Liver (tissue), 9 donors: ENCODE data around the gene ULBP2. TPM values are rescaled to one million over a fixed set of nuclear protein-coding genes. Genes with fewer than 3 reads are reported as not detected.

Experiments used
- DNase-seq: peaks from one replicate; pipeline ENCODE4 v3.0.0-alpha.2; 2017; ENCODE audit warnings: low spot score
- H3K27ac ChIP-seq, 2 donors: one replicate each; pipeline ENCODE4 v1.7.0; 2013; ENCODE audit warnings: inconsistent platforms in 2 of 2, low read length in 2 of 2, control low read depth in 1 of 2, low read depth in 1 of 2, mild to moderate bottlenecking in 1 of 2
- H3K27me3 ChIP-seq, 4 donors: one replicate each; pipeline versions ENCODE4 v1.6.1 to v1.7.0; 2013; ENCODE audit warnings: low read length in 3 of 4, inconsistent platforms in 1 of 4, mild to moderate bottlenecking in 1 of 4, moderate library complexity in 1 of 4; ENCODE audit not compliant: control insufficient read depth in 4 of 4, insufficient read depth in 4 of 4
- H3K36me3 ChIP-seq, 4 donors: one replicate each; pipeline versions ENCODE4 v1.6.1 to v1.7.0; 2013; ENCODE audit warnings: low read length in 3 of 4, mild to moderate bottlenecking in 3 of 4, low read depth in 1 of 4, moderate library complexity in 1 of 4; ENCODE audit not compliant: control insufficient read depth in 4 of 4, insufficient read depth in 3 of 4
- H3K4me1 ChIP-seq, 4 donors: one replicate each; pipeline versions ENCODE4 v1.6.1 to v1.7.0; 2013; ENCODE audit warnings: low read length in 3 of 4, mild to moderate bottlenecking in 3 of 4, moderate library complexity in 1 of 4; ENCODE audit not compliant: control insufficient read depth in 4 of 4, insufficient read depth in 4 of 4
- H3K4me3 ChIP-seq, 3 donors: one replicate each; pipeline versions ENCODE4 v1.6.1 to v1.7.0; 2013; ENCODE audit warnings: low read length in 3 of 3, control low read depth in 1 of 3, low read depth in 1 of 3, mild to moderate bottlenecking in 1 of 3
- H3K9ac ChIP-seq, 2 donors: one replicate each; pipeline ENCODE4 v1.7.0; 2013; ENCODE audit warnings: low read length in 2 of 2, mild to moderate bottlenecking in 2 of 2, moderate library complexity in 2 of 2, control low read depth in 1 of 2, low read depth in 1 of 2
- H3K9me3 ChIP-seq, 4 donors: one replicate each; pipeline versions ENCODE4 v1.6.1 to v1.7.0; 2013; ENCODE audit warnings: low read length in 3 of 4; ENCODE audit not compliant: control insufficient read depth in 4 of 4
- EGR1 ChIP-seq, 2 donors: IDR thresholded peaks; 2 replicates each; pipeline ENCODE4 v1.6.1; 2016 to 2018; ENCODE audit warnings: antibody characterized with exemption in 2 of 2, low read depth in 2 of 2
- FOXA1 ChIP-seq: IDR thresholded peaks from 2 replicates; pipeline ENCODE4 v1.6.1; 2016; ENCODE audit warnings: antibody characterized with exemption
- FOXA2 ChIP-seq: IDR thresholded peaks from 2 replicates; pipeline ENCODE4 v1.6.1; 2016; ENCODE audit warnings: antibody characterized with exemption
- GABPA ChIP-seq, 2 donors: IDR thresholded peaks in 1 of 2; conservative IDR thresholded peaks in 1 of 2; 2 replicates each; pipeline ENCODE4 v1.6.1; 2016; ENCODE audit warnings: antibody characterized with exemption in 2 of 2, mild to moderate bottlenecking in 1 of 2, moderate library complexity in 1 of 2
- HNF4G ChIP-seq: IDR thresholded peaks from 2 replicates; pipeline ENCODE4 v1.6.1; 2016; ENCODE audit warnings: antibody characterized with exemption
- JUND ChIP-seq, 2 donors: IDR thresholded peaks; 2 replicates each; pipeline ENCODE4 v1.6.1; 2016; ENCODE audit warnings: antibody characterized with exemption in 2 of 2
- NR2F2 ChIP-seq: IDR thresholded peaks from 2 replicates; pipeline ENCODE4 v1.6.1; 2016; ENCODE audit warnings: antibody characterized with exemption
- RAD21 ChIP-seq, 2 donors: IDR thresholded peaks; 2 replicates each; pipeline ENCODE4 v1.6.1; 2016; ENCODE audit warnings: antibody characterized with exemption in 2 of 2, mild to moderate bottlenecking in 2 of 2
- RXRA ChIP-seq, 2 donors: IDR thresholded peaks; 2 replicates each; pipeline ENCODE4 v1.6.1; 2017 to 2018; ENCODE audit warnings: antibody characterized with exemption in 2 of 2, mild to moderate bottlenecking in 1 of 2
- SP1 ChIP-seq: IDR thresholded peaks from 2 replicates; pipeline ENCODE4 v1.6.1; 2018; ENCODE audit warnings: antibody characterized with exemption, mild to moderate bottlenecking
- TAF1 ChIP-seq: conservative IDR thresholded peaks from 2 replicates; pipeline ENCODE4 v1.6.1; 2016; ENCODE audit warnings: antibody characterized with exemption, mild to moderate bottlenecking
- YY1 ChIP-seq: IDR thresholded peaks from 2 replicates; pipeline ENCODE4 v1.6.1; 2016; ENCODE audit warnings: antibody characterized with exemption, mild to moderate bottlenecking
- WGBS: extraction: QIAGEN DNeasy Blood & Tissue Kit; methylation state at CpG from one replicate; pipeline ENCODE4 v1.1.7; 2013; 5-methylcytosine and 5-hydroxymethylcytosine counted together
- polyA plus RNA-seq, 2 donors: library from polyadenylated mRNA; stranded (reverse) in 1 of 2; unstranded in 1 of 2; fragments of 200-250 nt in 1 of 2; fragments of >200 nt in 1 of 2; fragmentation: Nextera tagmentation in 1 of 2; extraction: Ambion mirVana in 1 of 2; gene quantifications; one replicate each; pipeline versions ENCODE4 v1.2.1 to v1.2.3, GENCODE V29; 2013 to 2015
- total RNA-seq, 2 donors: library from RNA; depleted of rRNA; stranded (reverse); fragments of >200 nt; gene quantifications; one replicate each; pipeline ENCODE4 v1.2.3, GENCODE V29; 2014
- TF ChIP-seq, protein P1 (sequence below): IDR thresholded peaks from 2 replicates; pipeline ENCODE4 v1.6.1; 2016; ENCODE audit warnings: antibody characterized with exemption
- TF ChIP-seq, protein P2 (sequence below): fragments of 150-350 bp; IDR thresholded peaks from 2 replicates; pipeline ENCODE4 v1.5.1; 2017; ENCODE audit warnings: improper control_type of control experiment, low read depth, low read length; ENCODE audit not compliant: missing input control
- TF ChIP-seq, protein P3 (sequence below): IDR thresholded peaks from 2 replicates; pipeline ENCODE4 v1.6.1; 2016; ENCODE audit warnings: antibody characterized with exemption
- TF ChIP-seq, protein P4 (sequence below): IDR thresholded peaks from 2 replicates; pipeline ENCODE4 v1.6.1; 2016; ENCODE audit warnings: antibody characterized with exemption, mild to moderate bottlenecking
- TF ChIP-seq, protein P5 (sequence below): IDR thresholded peaks from 2 replicates; pipeline ENCODE4 v1.6.1; 2016; ENCODE audit warnings: antibody characterized with exemption
- donor health status: healthy.
- donor health status: healthy.
- donor health status: healthy.
- donor health status: healthy.
- donor health status: healthy.

ULBP2 gene
- total and polyA plus RNA-seq, 4 donors: 0.14 to 0.27 (median 0.20) TPM

DNA sequence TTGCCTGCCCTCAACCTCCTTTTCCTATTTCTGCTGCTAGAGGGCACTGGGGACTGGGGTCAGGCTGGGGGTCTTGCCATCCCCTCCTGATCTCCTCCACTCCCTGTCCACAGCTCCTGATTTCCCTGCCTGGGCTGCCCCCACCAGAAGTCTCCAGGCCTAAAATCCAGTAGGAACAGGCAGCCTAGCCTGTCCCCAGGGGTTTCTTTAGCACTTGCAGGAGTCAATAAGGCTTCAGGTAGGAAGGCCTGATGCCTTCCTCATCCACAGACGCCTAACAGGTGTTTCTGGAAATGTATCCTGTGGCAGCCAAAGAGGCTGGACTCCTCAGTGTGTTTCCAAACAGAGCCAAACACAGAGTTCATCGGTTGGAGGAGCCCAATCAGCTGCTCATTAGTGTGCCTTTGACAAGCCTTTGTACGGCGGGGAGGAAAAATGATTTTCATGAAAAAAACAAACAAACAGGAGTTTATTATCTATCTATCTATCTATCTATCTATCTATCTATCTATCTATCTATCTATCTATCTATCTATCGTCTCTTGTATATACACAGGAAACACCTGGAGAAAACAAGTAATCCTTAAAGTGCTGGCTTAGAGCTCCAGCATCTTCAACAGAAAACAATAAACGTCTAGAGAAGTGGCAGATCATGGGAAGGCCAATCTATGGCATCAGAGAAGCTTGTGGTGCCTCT, 40.2 kb upstream of the ULBP2 start:
- no peaks in the 10 kb centered on the region for H3K36me3 ChIP-seq
- H3K9ac ChIP-seq: no peak overlapping the region
- no peak overlapping the region for H3K27ac ChIP-seq
- no peaks in the 10 kb centered on the region for H3K9me3 ChIP-seq
- 89% methylated on average over 6 of the region's 6 CpGs for WGBS
- TF ChIP-seq JUND (IDR thresholded peaks at IDR 0.05) (no peak), FOXA2 (no peak), EGR1 (IDR thresholded peaks at IDR 0.05; ENCODE audit: low read depth in 2 of 2) (no peak), GABPA (IDR thresholded peaks at IDR 0.05 in 1 of 2, conservative IDR thresholded peaks at IDR 0.05 in 1 of 2) (no peak), RAD21 (IDR thresholded peaks at IDR 0.05) (no peak), NR2F2 (no peak), SP1 (no peak), HNF4G (no peak), TAF1 (no peak)
- TF ChIP-seq, protein P1, sequence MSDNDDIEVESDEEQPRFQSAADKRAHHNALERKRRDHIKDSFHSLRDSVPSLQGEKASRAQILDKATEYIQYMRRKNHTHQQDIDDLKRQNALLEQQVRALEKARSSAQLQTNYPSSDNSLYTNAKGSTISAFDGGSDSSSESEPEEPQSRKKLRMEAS: no peak
- TF ChIP-seq, protein P2, sequence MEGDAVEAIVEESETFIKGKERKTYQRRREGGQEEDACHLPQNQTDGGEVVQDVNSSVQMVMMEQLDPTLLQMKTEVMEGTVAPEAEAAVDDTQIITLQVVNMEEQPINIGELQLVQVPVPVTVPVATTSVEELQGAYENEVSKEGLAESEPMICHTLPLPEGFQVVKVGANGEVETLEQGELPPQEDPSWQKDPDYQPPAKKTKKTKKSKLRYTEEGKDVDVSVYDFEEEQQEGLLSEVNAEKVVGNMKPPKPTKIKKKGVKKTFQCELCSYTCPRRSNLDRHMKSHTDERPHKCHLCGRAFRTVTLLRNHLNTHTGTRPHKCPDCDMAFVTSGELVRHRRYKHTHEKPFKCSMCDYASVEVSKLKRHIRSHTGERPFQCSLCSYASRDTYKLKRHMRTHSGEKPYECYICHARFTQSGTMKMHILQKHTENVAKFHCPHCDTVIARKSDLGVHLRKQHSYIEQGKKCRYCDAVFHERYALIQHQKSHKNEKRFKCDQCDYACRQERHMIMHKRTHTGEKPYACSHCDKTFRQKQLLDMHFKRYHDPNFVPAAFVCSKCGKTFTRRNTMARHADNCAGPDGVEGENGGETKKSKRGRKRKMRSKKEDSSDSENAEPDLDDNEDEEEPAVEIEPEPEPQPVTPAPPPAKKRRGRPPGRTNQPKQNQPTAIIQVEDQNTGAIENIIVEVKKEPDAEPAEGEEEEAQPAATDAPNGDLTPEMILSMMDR: no peak
- TF ChIP-seq, protein P3, sequence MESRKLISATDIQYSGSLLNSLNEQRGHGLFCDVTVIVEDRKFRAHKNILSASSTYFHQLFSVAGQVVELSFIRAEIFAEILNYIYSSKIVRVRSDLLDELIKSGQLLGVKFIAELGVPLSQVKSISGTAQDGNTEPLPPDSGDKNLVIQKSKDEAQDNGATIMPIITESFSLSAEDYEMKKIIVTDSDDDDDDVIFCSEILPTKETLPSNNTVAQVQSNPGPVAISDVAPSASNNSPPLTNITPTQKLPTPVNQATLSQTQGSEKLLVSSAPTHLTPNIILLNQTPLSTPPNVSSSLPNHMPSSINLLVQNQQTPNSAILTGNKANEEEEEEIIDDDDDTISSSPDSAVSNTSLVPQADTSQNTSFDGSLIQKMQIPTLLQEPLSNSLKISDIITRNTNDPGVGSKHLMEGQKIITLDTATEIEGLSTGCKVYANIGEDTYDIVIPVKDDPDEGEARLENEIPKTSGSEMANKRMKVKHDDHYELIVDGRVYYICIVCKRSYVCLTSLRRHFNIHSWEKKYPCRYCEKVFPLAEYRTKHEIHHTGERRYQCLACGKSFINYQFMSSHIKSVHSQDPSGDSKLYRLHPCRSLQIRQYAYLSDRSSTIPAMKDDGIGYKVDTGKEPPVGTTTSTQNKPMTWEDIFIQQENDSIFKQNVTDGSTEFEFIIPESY: no peak
- DNase-seq: no peak
- H3K4me1 ChIP-seq: peaks cover 3 to 9% (median 4%) of the 10 kb centered on the region in 4 donors
- H3K27me3 ChIP-seq: no peaks in the 10 kb centered on the region
- no peak overlapping the region for H3K4me3 ChIP-seq

GRCh38 chr6:149903938-149904611, 37.7 kb upstream of the ULBP2 start:
- Histone ChIP-seq H3K9me3 (no peaks in the 10 kb centered on the region), H3K4me1 (no peaks in the 10 kb centered on the region), H3K27me3 (no peaks in the 10 kb centered on the region), H3K4me3 (no peak overlapping the region), H3K9ac (no peak overlapping the region), H3K27ac (no peak overlapping the region), H3K36me3 (no peaks in the 10 kb centered on the region)
- WGBS: 84% methylated on average over 5 of the region's 5 CpGs
- no peak for DNase-seq
- TF ChIP-seq RXRA (IDR thresholded peaks at IDR 0.05) (no peak), FOXA1 (no peak), NR2F2 (no peak), FOXA2 (no peak), EGR1 (IDR thresholded peaks at IDR 0.05; ENCODE audit: low read depth in 2 of 2) (no peak), YY1 (no peak), RAD21 (IDR thresholded peaks at IDR 0.05) (no peak), HNF4G (no peak), GABPA (IDR thresholded peaks at IDR 0.05 in 1 of 2, conservative IDR thresholded peaks at IDR 0.05 in 1 of 2) (no peak), SP1 (no peak)
- TF ChIP-seq, protein P1: no peak
- TF ChIP-seq, protein P4, sequence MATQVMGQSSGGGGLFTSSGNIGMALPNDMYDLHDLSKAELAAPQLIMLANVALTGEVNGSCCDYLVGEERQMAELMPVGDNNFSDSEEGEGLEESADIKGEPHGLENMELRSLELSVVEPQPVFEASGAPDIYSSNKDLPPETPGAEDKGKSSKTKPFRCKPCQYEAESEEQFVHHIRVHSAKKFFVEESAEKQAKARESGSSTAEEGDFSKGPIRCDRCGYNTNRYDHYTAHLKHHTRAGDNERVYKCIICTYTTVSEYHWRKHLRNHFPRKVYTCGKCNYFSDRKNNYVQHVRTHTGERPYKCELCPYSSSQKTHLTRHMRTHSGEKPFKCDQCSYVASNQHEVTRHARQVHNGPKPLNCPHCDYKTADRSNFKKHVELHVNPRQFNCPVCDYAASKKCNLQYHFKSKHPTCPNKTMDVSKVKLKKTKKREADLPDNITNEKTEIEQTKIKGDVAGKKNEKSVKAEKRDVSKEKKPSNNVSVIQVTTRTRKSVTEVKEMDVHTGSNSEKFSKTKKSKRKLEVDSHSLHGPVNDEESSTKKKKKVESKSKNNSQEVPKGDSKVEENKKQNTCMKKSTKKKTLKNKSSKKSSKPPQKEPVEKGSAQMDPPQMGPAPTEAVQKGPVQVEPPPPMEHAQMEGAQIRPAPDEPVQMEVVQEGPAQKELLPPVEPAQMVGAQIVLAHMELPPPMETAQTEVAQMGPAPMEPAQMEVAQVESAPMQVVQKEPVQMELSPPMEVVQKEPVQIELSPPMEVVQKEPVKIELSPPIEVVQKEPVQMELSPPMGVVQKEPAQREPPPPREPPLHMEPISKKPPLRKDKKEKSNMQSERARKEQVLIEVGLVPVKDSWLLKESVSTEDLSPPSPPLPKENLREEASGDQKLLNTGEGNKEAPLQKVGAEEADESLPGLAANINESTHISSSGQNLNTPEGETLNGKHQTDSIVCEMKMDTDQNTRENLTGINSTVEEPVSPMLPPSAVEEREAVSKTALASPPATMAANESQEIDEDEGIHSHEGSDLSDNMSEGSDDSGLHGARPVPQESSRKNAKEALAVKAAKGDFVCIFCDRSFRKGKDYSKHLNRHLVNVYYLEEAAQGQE: no peak
- TF ChIP-seq, protein P3: no peak
- TF ChIP-seq, protein P2: no peak
- TF ChIP-seq, protein P5, sequence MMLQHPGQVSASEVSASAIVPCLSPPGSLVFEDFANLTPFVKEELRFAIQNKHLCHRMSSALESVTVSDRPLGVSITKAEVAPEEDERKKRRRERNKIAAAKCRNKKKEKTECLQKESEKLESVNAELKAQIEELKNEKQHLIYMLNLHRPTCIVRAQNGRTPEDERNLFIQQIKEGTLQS: no peak
